ENCODE results near the gene ACOT11.
"Not testable (repeated sequence)": the region's sequence is repeated elsewhere in the genome, so short reads cannot be mapped to it uniquely, and the experiment has no call there.

The ACOT11 gene

GRCh38 chr1:54536656-54537055 is 11.4 kb upstream of the ACOT11 start:
- intact Hi-C loops (cut with DNase I) = not testable (repeated sequence)

DNA sequence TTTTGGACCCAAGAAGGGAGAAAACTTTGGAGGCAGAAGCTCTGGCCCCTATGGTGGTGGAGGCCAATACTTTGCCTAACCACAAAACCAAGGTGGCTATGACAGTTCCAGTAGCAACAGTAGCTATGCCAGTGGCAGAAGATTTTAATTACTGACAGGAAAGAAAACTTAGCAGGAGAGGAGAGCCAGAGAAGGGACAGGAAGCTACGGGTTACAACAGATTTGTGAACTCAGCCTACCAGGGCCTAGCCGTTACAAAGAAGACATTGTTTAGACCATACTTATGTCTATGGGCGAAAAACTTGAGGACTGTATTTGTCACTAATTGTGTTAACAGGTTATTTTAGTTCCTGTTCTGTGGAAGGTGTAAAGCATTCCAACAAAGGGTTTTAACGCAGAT is 10.4 kb upstream of the ACOT11 start:
- DNase-seq = no peak
- intact Hi-C loops (cut with DNase I) = no loop called here

More at GRCh38 chr1:54536656-54537055, 11.4 kb upstream of the ACOT11 start:
- not testable (repeated sequence) for DNase-seq

GRCh38 chr1:54538538-54538937 is 9.5 kb upstream of the ACOT11 start:
- DNase-seq = no peak
- intact Hi-C loops (cut with DNase I) = no loop called here

- DNase-seq = no peak
- intact Hi-C loops (cut with DNase I) = no loop called here
Measured at GRCh38 chr1:54540582-54541295, 7.3 kb upstream of the ACOT11 start.

DNA sequence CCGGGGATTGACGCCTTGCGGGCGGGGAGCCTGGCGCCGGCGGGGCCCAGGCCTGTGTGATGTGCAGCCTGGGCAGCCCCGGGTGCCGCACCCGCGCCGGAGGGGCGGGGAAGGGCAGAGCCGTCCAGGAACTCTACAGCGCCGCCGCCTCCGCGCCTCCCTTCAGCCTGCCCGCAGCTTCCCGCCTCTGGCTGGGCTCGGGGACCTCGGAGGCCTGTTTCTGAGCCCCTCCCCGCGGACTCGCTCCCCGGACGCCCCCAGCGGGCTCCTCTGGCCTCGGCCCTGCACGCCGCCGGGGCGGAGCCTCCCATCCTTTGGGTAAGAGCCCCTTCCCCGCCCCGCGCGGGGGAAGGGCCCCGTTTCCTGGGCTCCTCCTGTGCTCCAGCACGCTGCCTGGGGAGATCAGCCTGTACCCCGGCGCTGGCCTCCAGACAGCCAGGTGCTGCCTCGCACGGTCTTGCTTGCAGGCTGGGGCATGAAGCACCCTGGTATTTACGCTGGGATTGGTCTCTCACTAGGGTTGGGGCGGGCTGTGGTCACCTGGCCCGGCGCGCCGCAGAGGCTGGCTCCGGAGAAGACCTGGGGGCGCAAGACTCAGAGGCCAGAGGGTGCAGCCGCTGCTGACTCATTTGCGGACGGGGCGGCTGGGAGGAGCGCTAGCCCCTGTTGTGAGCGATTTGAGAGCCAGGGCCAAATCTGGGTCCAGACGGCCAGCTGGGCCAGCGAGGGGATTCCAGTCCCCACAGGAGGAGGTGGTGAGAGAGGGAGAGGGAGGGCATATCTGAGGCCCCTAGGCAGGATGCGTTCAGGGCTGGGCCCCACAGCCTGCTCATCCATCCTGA is 5.7 kb upstream of the ACOT11 start:
- intact Hi-C loops (cut with DNase I) = no loop called here
- DNase-seq = peak in 9 of 10 donors; percentile 35 to 92 (median 59)

GRCh38 chr1:54542962-54543539 is 5.0 kb upstream of the ACOT11 start:
- intact Hi-C loops (cut with DNase I) = no loop called here
- no peak for DNase-seq

DNA sequence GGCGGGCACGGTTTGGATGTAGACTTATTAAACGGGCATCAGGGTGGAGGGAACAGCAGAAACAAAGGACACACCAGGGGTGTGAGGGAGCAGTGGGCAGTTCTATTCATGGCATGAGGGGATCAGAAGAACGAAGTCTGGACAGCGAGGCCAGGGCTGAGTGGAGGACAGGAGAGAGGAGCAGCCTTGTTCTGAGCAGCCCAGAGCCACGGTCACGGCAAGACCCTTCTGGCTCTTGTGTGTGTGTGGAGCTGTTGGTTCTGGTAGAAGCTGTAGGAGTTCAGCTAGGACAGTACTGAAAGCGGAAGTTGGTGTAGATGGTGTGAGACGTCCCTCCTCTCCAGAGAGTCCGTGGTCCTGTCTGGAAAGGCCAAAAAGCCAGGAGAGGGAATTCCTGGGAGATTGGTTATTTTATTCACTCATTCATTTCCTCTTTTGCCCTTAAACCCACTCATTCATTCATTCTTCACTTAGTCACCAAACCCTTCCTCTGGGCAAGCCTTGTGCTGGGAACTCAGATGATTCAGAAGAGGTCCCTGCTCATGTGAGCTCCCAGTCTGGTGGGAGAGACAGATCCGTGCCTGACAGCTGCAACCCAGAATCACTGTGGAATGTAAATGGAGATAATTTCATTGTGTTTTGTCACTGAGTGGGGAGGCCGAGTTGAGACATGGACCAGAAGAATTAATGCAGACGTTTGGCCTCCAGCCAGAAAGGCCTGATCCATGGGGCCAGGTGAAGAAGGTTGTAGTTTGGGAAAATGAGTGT is 4.1 kb upstream of the ACOT11 start:
- peak in 1 of 10 donors; percentile 50 for DNase-seq
- intact Hi-C loops (cut with DNase I) = no loop called here

DNA sequence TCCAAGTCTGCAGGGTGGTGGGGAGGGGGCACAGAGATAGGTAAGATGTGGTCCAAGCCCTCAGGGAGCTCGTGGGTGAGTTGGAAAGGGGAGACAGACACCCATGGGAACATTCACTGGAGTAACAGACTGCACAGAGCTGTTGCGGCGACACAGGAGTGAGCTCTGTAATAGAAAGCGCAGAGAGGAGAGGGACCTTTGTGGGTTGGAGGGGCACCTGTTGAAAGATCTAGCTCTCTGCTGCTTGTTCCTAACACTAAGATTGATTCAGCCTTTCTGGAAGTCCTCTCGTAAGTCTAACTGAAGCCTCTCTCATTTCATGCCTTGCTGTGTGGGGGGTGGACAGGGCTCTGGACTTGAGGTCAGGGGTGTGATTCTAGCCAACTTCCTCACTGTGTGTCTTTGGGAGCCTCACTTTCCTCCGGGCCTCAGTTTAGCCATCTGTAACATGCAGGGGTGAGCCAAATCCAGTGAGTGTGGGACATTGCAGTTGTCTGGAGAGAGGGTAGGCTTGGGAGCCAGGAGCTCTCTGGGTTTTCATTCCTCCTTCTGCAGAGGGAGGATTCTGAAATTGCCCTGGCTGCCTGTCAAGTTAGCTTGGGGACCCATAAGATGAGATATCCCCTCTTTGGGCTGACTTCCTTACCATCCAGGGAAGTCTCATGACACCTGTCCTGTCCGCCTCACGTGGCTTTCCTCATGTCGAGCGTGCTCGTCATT is 2.0 kb upstream of the ACOT11 start:
- peak in 1 of 10 donors; percentile 35 for DNase-seq
- intact Hi-C loops (cut with DNase I) = no loop called here

DNA sequence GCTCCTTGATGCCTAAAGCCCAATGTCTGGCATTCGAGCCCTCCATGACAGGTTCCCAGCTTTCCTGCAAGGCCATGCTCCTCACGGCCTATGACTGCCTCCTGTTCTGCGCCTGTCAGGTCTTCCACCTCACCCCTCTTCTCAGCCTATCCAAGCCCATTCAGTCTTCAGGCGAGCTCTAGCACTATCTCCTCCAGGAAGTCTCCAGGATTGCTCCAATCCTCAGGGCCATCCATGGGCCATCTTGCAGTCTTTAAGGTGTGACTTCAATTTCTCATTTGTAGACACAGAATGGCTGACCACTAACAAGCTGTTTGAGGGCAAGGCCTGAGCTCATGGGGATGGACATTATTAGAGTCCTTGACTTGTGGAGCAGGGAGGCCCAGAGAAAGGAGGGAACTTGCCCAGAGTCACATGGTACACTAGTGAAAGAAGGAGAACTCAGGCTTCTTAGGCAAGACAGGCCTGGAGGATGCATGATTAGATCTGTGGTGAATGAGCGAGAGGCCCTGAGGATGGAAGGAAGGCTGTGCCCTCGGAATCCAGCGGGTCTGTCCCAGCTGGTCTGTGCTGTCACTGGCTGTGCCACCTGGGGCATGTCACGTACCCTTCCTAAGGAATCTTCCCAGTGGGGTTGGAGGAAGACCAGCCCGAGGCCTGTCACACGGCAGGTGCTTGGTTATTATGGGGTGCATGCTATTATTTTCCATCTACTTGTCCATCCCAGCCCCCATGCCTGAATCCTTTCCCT is 1.2 kb upstream of the ACOT11 start:
- peak in 1 of 10 donors; percentile 73 for DNase-seq
- intact Hi-C loops (cut with DNase I) = no loop called here

DNA sequence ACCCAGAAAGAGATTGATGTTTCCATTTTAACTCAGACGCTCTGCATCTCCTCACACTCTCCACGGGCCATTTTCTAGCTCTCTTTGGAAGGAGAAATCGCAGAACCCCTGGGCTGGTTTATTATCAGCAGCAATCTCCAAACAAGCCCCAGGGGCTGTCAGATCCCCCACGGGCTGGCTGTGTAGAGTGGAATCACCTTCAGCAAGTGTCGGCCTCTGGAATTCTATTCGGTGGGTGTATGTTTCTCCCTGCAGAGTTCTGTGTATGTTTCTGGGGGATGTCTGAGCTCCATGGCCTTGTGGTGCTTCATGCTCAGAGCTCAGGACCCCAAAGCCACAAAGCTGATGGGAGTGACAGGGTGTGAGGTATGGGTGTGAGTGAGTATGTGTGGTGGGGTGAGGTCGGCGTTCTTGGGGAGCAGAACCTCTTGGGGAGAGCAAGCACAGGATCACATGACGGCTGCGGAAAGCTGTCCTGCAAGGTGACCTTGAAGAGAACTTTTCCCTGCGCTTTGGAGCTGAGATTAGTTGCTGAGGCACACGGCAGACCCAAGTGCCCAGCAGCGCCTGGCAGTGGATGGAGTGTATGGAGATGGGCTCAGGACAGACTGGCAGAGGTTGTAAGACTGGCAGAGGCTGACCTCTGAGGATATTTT is 489 bp downstream of the ACOT11 start:
- intact Hi-C loops (cut with DNase I) = no loop called here
- DNase-seq = peak in 1 of 10 donors; percentile 67

DNA sequence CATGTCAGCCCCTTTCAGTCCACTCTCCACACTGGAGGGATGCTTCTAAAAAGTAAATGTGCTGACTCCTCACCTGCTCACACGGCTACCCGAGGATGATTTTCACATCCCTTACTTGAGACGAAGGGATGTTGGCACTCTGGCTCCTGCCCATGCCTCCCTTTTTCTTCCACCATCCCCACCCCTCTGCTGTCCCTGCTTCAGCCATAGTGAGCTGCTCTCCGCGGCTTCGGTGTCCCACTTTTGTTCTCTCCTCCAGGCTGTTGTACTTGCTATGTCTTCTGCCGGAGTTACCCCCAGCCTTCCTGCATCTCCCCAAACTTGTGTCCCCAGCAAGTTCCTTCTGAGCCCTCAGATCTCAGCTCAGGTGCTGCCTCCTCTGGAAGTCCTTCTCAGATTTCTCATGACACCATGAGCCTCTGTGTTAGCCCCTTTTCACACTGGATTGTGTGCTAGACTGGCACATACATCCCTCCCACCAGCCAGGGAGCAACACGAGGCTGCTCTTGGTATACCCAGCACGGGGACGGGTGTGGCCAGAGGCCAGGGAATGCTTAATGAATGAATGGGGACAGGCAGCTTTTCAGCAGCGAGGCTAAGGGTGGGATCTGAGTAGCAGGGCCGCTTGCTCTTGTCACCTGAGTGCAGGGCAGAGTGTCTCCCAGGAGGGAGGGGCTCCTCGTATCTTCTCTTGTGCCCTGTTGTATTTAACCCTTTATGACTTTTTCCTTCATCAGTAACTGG is 1.3 kb downstream of the ACOT11 start:
- peak in 2 of 10 donors; percentile 34 to 80 for DNase-seq
- intact Hi-C loops (cut with DNase I) = no loop called here

- intact Hi-C loops (cut with DNase I) = no loop called here
- DNase-seq = peak in 1 of 10 donors; percentile 42
Measured at GRCh38 chr1:54551891-54552290, 3.9 kb downstream of the ACOT11 start.

- DNase-seq = peak in 1 of 10 donors; percentile 33
- intact Hi-C loops (cut with DNase I) = no loop called here
Measured at GRCh38 chr1:54553602-54554313, 5.7 kb downstream of the ACOT11 start.

- DNase-seq = no peak
- intact Hi-C loops (cut with DNase I) = no loop called here
Measured at GRCh38 chr1:54556110-54556509, 8.1 kb downstream of the ACOT11 start.

DNA sequence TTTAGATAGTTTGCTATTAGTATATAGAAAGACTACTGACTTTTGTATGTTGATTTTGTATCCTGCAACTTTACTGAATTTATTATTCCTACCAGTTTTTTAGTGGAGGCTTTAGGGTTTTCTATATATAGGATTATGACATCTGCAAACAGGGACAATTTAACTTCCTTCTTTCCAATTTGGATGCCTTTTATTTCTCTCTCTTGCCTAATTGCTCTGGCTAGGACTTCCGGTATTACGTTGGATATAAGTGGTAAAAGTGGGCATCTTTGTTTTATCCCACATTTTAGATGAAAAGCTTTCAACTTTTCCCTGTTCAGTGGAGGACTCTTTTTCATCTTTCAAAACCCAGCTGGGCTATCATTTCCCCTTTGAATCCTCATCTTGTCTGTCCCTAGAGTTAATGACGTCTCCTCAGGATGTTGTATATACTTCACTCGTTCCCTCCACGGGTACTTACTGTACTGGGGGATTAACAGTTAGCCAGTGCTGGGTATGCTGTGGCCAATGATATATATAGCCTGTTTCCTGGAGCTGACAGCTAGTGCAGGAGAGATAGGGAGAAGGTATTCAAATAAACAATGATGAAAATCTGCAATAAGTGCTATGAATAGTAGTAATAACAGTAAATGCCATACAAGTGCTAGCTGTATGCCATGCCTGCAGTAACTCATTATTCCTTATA is 9.8 kb downstream of the ACOT11 start:
- intact Hi-C loops (cut with DNase I) = no loop called here
- DNase-seq = no peak

DNA sequence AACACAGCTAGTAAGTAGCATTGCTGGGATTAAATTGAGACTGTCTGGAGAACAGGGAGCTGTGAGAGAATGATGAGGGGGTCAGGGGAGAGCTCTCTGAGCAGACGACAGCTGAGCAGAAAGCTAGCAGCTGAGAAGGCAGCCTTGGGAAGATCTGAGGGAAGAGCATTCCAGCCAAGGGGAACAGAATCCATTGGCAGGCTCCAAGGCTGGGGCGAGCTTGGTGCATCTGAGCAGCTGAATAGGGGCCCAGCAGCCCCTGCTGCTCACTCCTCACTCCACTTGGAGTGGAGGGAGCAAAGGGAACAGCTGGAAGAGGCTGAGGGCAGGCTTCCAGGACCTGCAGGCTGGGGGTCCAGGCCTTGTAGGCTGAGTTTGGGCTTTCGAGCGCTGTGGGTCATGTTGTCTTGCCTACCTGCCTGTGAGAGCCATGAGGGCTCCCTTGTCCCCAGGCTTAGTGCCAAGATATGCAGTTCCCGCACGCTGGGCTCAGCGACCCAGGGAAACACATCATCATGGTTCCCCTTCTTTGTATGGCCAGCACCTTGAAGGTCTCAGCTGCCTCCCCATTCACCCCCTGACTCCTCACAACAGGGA is 10.5 kb downstream of the ACOT11 start:
- intact Hi-C loops (cut with DNase I) = no loop called here

More for the DNA sequence above, 10.5 kb downstream of the ACOT11 start:
- DNase-seq = peak in 1 of 10 donors; percentile 75
